ENCODE data around the gene TOR1B.
A peak's percentile ranks its signal among the peaks of the same experiment; 100 is the strongest.

Gene TOR1B

DNA sequence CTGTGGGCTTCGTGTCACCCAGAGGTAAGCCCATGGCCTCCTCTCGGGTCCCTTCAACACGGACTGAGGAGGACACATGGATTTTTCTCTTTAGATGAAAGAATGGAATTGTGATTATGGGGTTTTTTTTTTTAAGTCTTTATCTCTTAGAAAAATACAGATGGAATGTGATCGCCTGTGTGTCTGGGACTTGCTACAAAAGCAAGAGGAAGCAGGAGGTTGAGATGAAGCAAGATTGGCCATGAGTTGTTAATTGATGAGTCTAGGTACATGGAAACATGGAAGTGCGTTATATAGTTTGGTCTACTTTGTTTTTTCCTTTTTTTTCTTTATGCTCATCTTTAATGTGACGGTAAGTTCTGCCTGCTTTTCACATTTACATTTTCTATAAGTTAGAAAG, 46.9 kb downstream of the TOR1B start:
- no peak for DNase-seq

GRCh38 chr9:129850821-129851550, 48.0 kb downstream of the TOR1B start:
- peak; percentile 43 for DNase-seq

GRCh38 chr9:129851821-129852220, 48.8 kb downstream of the TOR1B start:
- peak; percentile 36 for DNase-seq

GRCh38 chr9:129852579-129852978, 49.6 kb downstream of the TOR1B start:
- DNase-seq = peak; percentile 24

- peak; percentile 52 for DNase-seq
Observed at GRCh38 chr9:129853614-129854013, 50.6 kb downstream of the TOR1B start.

GRCh38 chr9:129854588-129855110, 51.7 kb downstream of the TOR1B start:
- no peak for DNase-seq

DNA sequence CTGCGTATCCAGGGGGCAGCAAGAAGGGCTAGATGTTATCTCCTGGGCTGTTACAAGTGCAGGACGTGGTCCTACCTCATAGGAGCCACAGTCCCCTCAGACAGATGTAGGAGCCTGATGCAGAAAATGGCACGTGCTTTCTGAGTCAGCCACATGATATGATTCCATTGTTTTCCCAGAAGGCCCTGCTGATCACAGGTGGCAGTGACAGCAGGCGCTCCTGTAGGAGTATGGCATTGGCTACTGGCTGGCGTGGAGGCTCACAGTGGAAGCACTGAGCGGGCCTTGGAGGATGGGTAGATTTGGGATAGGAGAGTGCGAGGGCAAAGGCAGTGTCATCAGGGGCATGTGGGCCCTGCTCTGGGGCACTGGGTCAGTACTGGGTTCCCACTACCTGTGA, 54.2 kb downstream of the TOR1B start:
- no peak for DNase-seq

GRCh38 chr9:129858167-129858962, 55.4 kb downstream of the TOR1B start:
- DNase-seq = no peak
